Tibial artery (tissue), 4 donors: ENCODE results near the gene CHST6.
"Not testable (repeated sequence)": the region's sequence is repeated elsewhere in the genome, so short reads cannot be mapped to it uniquely, and the experiment has no call there.

Experiments used
- DNase-seq, 2 donors: peaks; one replicate each; pipeline ENCODE4 v3.0.0-alpha.2; 2019
- H3K27ac ChIP-seq, 2 donors: fragments of 200-600 bp; sonication (generic) in 1 of 2; 1 replicate in 1 of 2; 2 replicates in 1 of 2; pipeline ENCODE4 v1.5.1; 2018 to 2019; ENCODE audit warnings: mild to moderate bottlenecking in 1 of 2
- H3K27me3 ChIP-seq, 2 donors: fragments of 200-600 bp; sonication (generic) in 1 of 2; one replicate each; pipeline versions ENCODE4 v1.5.1 to v1.6.0; 2016 to 2019
- H3K36me3 ChIP-seq, 3 donors: fragments of 200-600 bp; sonication (generic) in 2 of 3; one replicate each; pipeline ENCODE4 v1.5.1; 2016 to 2019; ENCODE audit warnings: mild to moderate bottlenecking in 2 of 3
- H3K4me1 ChIP-seq, 4 donors: fragments of 200-600 bp; sonication (generic) in 2 of 4; 1 replicate in 3 of 4; 2 replicates in 1 of 4; pipeline ENCODE4 v1.5.1; 2016 to 2019
- H3K4me3 ChIP-seq, 2 donors: fragments of 200-600 bp; sonication (generic) in 1 of 2; 1 replicate in 1 of 2; 2 replicates in 1 of 2; pipeline ENCODE4 v1.5.1; 2018 to 2019; ENCODE audit warnings: mild to moderate bottlenecking in 2 of 2
- H3K9me3 ChIP-seq, 3 donors: fragments of 200-600 bp; sonication (generic) in 1 of 3; one replicate each; pipeline ENCODE4 v1.5.1; 2016 to 2019
- intact Hi-C: fragments of 100-400 bp; cut with DNase I; formaldehyde crosslinking; loops from one replicate; pipeline ENCODE4 v1.15.0; 2023; ENCODE audit warnings: low total_unique reads
- TF ChIP-seq, protein P1 (sequence below), 2 experiments: fragments of 200-600 bp in 1 of 2; fragments of 450-650 bp in 1 of 2; IDR thresholded peaks; one replicate each; pipeline ENCODE4 v1.5.1; 2017 to 2019; ENCODE audit warnings: antibody characterized with exemption in 2 of 2, mild to moderate bottlenecking in 1 of 2, moderate library complexity in 1 of 2

CHST6 gene

DNA sequence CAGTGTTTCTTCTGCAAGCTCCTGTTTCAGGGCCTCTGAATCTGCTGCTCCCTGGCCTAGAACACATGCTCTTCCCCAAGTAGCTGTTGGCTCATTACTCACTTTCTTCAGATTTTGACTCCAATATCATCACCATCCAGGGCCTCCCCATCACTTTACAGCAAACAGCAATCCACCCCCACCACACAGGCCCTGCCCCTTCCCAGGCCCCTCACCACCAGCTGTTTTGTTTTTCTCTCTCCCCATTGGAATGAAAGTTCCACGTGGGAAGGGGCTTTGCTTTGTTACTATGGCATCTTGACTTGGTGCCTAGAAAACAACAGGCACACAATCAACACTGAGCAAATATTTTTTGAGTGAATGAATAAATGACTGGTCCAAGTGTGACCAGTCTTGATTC lies 34.8 kb downstream of the CHST6 start:
- Histone ChIP-seq H3K9me3 (no peaks in the 10 kb centered on the region), H3K4me3 (no peak overlapping the region), H3K27ac (no peak overlapping the region), H3K4me1 (peaks cover 0 to 31% (median 7%) of the 10 kb centered on the region in 4 donors), H3K27me3 (no peaks in the 10 kb centered on the region), H3K36me3 (no peaks in the 10 kb centered on the region)
- intact Hi-C loops, result loop anchor here (5.0 kb wide), 1 partner anchor 263 kb away; no protein-coding TSS in a partner anchor
- TF ChIP-seq, protein P1, sequence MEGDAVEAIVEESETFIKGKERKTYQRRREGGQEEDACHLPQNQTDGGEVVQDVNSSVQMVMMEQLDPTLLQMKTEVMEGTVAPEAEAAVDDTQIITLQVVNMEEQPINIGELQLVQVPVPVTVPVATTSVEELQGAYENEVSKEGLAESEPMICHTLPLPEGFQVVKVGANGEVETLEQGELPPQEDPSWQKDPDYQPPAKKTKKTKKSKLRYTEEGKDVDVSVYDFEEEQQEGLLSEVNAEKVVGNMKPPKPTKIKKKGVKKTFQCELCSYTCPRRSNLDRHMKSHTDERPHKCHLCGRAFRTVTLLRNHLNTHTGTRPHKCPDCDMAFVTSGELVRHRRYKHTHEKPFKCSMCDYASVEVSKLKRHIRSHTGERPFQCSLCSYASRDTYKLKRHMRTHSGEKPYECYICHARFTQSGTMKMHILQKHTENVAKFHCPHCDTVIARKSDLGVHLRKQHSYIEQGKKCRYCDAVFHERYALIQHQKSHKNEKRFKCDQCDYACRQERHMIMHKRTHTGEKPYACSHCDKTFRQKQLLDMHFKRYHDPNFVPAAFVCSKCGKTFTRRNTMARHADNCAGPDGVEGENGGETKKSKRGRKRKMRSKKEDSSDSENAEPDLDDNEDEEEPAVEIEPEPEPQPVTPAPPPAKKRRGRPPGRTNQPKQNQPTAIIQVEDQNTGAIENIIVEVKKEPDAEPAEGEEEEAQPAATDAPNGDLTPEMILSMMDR (IDR thresholded peaks at IDR 0.05), result no peak
- no peak for DNase-seq

DNA sequence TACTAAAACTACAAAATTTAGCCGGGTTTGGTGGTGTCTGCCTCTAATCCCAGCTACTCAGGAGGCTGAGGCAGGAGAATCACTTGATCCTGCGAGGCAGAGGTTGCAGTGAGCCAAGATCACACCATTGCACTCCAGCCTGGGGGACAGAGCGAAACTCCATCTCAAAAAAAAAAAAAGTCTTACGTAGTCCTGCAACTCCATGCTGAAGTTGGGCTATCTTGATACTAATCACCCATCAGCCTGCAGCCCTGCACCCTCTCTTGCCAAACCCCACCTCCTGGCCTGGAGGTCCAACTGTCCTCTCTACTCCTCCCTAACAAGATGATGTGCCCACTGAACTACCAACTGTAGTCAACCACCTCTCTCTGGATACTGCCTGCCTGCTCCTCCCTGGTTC lies 35.5 kb downstream of the CHST6 start:
- intact Hi-C loops, result loop anchor here (5.0 kb wide), 1 partner anchor 262 kb away; no protein-coding TSS in a partner anchor
- Histone ChIP-seq H3K36me3 (no peaks in the 10 kb centered on the region), H3K27ac (no peak overlapping the region), H3K9me3 (no peaks in the 10 kb centered on the region), H3K4me3 (no peak overlapping the region), H3K27me3 (no peaks in the 10 kb centered on the region), H3K4me1 (peaks cover 0 to 27% (median 7%) of the 10 kb centered on the region in 4 donors)
- DNase-seq, result no peak
- TF ChIP-seq, protein P1 (IDR thresholded peaks at IDR 0.05), result no peak

DNA sequence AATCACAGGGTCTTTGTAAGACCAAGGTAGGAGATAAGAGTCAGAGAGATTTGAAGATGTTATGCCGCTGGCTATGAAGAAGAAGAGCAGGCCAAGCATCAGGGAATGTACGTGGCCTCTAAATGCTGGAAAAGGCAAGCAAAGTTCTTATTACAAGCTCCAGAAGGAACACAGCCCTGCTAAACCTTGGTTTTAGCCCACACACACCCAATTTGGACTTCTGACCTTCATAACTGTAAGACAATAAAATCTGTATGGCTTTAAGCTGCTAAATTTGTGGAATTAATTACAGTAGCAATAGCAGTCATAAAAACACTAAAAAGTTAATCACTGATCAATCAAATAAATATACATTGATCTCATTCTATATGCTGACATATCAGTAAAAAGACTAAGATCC lies 36.8 kb downstream of the CHST6 start:
- H3K27me3 ChIP-seq, result no peaks in the 10 kb centered on the region
- no peak overlapping the region for H3K27ac ChIP-seq
- no peak for DNase-seq
- H3K4me1 ChIP-seq, result peaks cover 0 to 27% (median 7%) of the 10 kb centered on the region in 4 donors
- H3K36me3 ChIP-seq, result no peaks in the 10 kb centered on the region
- TF ChIP-seq, protein P1 (IDR thresholded peaks at IDR 0.05), result no peak
- H3K4me3 ChIP-seq, result no peak overlapping the region
- no peaks in the 10 kb centered on the region for H3K9me3 ChIP-seq
- intact Hi-C loops, result no loop called here

DNA sequence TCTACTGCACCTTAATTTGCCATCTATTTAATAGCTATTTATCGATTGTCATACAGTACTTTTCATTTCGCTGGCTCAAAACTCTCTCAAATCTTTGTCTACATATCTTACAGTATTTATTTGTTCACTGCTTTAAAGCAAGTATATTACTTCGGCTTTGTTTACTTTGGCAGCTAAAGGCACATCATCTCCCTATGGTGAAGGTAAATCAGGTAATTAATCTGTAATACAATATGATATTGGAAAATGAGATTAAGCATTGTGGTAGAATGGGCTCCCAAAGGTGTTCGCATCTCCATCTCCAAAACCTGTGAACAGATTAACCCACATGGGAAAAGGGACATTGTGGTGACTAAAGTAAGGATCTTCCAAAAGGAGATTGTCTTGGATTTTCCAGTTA lies 37.2 kb downstream of the CHST6 start:
- TF ChIP-seq, protein P1 (IDR thresholded peaks at IDR 0.05), result no peak
- DNase-seq, result no peak
- Histone ChIP-seq H3K9me3 (no peaks in the 10 kb centered on the region), H3K4me3 (no peak overlapping the region), H3K36me3 (no peaks in the 10 kb centered on the region), H3K4me1 (peaks cover 0 to 27% (median 7%) of the 10 kb centered on the region in 4 donors), H3K27ac (no peak overlapping the region), H3K27me3 (no peaks in the 10 kb centered on the region)
- intact Hi-C loops, result no loop called here

DNA sequence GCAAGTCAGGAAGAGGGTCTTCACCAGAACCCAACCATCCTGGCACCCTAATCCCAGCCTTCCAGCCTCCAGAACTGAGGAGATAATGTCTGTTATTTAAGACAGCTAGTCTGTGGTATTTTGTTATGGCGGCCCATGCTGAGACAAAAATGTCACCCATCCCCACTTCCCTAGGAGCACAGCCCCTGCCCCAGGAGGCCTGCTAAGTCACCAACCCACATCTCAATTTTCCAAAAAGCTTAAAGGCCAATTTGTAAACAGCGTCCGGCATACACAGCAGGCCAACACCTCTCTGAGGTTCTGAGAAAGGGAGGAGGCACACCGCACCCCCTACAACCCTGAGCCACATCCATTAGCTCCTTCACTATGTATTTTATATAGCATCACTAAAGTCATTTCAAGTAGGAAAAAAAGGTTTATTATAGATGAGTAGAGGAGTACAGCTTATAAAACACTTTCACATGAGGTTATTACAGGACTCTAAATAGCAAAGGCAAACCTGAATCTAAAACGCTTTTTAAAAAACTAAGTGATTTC lies 37.7 kb downstream of the CHST6 start:
- Histone ChIP-seq H3K4me1 (peaks cover 0 to 27% (median 3%) of the 10 kb centered on the region in 4 donors), H3K36me3 (no peaks in the 10 kb centered on the region), H3K4me3 (no peak overlapping the region), H3K9me3 (no peaks in the 10 kb centered on the region), H3K27ac (no peak overlapping the region), H3K27me3 (no peaks in the 10 kb centered on the region)
- TF ChIP-seq, protein P1 (IDR thresholded peaks at IDR 0.05), result no peak
- intact Hi-C loops, result no loop called here
- no peak for DNase-seq

DNA sequence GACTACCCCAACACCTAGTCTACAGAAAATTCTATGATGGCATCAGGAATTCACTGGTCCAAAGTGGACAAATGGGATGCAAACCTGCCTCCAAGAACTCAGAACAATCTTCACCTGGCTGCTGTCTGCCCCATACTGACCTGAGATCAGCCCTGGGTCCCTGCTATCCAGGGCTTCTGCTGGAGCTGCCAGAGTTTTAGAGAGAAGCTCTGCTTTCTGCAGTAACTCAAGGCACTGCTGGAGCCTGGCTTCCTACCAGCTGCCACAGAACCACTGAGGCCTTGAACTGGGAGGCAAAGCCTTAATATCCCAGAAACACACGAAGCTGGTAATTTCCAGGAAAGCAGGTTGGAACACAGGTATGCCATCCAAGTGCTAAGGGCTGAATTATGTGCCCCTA lies 38.3 kb downstream of the CHST6 start:
- DNase-seq, result no peak
- no peaks in the 10 kb centered on the region for H3K27me3 ChIP-seq
- H3K9me3 ChIP-seq, result no peaks in the 10 kb centered on the region
- H3K4me1 ChIP-seq, result peaks cover 0 to 23% (median 1%) of the 10 kb centered on the region in 4 donors
- TF ChIP-seq, protein P1 (IDR thresholded peaks at IDR 0.05), result no peak
- H3K36me3 ChIP-seq, result no peaks in the 10 kb centered on the region
- H3K4me3 ChIP-seq, result no peak overlapping the region
- intact Hi-C loops, result no loop called here
- no peak overlapping the region for H3K27ac ChIP-seq

DNA sequence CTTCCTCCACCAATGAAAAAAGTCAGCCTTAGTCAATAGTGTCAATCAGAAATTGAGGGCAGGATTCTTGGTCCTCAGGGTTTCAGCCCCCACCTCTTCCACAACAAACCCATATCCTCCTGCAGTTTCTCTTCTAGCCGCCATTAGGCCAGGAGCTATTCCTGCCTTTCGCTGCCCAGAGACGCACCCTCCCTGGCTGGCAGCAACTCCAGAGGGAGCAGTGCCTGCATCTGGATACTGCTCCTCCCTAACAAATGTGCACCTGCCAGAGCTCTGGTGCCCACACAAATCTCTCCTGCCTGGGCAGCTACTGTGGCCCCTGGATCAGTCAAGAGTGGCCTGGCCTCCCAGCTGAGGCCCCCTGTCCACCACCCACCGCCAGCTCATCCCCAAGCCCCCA lies 38.8 kb downstream of the CHST6 start:
- H3K4me3 ChIP-seq, DNase-seq, H3K36me3 ChIP-seq, H3K27ac ChIP-seq, H3K27me3 ChIP-seq, H3K9me3 ChIP-seq, intact Hi-C loops: not testable (repeated sequence)
- peaks cover 0 to 18% (median 0%) of the 10 kb centered on the region in 4 donors for H3K4me1 ChIP-seq
